ENCODE data around the gene SAAL1. TPM values are rescaled to one million over a fixed set of nuclear protein-coding genes. Genes with fewer than 3 reads are reported as not detected.
"Not testable (repeated sequence)": the region's sequence is repeated elsewhere in the genome, so short reads cannot be mapped to it uniquely, and the experiment has no call there.

SAAL1 gene
- total and polyA plus RNA-seq, 2 experiments from 2014 or later, result 15.1 to 21.3 TPM

DNA sequence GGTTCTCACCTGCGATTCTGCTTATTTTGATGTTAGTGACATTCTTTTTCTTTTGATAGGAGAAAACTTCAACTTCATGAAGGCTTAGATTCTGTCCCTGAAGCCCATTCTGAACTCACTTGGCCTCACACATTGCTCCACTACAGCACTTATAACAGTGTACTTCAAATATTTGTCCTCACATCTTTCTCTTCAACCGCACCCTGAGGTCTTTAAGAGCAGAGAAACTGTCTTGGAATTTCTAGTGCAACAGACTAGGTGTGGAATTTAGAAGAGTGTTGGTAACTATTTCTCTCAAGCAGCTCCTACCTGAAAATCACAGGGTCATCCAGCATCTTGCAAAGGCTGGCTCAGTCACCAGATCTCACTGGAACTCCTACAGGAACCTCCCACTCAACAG, 34.3 kb upstream of the SAAL1 start:
- Histone ChIP-seq H3K36me3 (no peaks in the 10 kb centered on the region), H3K4me1 (ENCODE audit: low read depth) (no peaks in the 10 kb centered on the region), H3K9me3 (ENCODE audit: low read depth) (no peaks in the 10 kb centered on the region), H3K27ac (no peak overlapping the region), H3K4me3 (no peak overlapping the region), H3K27me3 (peaks cover 27% of the 10 kb centered on the region)
- DNase-seq (ENCODE audit: low read depth in 1 of 2, low spot score in 1 of 2), result no peak
- TF ChIP-seq, protein P1, sequence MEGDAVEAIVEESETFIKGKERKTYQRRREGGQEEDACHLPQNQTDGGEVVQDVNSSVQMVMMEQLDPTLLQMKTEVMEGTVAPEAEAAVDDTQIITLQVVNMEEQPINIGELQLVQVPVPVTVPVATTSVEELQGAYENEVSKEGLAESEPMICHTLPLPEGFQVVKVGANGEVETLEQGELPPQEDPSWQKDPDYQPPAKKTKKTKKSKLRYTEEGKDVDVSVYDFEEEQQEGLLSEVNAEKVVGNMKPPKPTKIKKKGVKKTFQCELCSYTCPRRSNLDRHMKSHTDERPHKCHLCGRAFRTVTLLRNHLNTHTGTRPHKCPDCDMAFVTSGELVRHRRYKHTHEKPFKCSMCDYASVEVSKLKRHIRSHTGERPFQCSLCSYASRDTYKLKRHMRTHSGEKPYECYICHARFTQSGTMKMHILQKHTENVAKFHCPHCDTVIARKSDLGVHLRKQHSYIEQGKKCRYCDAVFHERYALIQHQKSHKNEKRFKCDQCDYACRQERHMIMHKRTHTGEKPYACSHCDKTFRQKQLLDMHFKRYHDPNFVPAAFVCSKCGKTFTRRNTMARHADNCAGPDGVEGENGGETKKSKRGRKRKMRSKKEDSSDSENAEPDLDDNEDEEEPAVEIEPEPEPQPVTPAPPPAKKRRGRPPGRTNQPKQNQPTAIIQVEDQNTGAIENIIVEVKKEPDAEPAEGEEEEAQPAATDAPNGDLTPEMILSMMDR (IDR thresholded peaks at IDR 0.05; ENCODE audit: low read depth, low read length), result no peak

- TF ChIP-seq, protein P1 (IDR thresholded peaks at IDR 0.05; ENCODE audit: low read depth, low read length), result no peak
- Histone ChIP-seq H3K36me3 (no peaks in the 10 kb centered on the region), H3K4me3 (no peak overlapping the region), H3K27me3 (peaks cover 16% of the 10 kb centered on the region), H3K27ac (no peak overlapping the region), H3K4me1 (ENCODE audit: low read depth) (no peaks in the 10 kb centered on the region), H3K9me3 (ENCODE audit: low read depth) (no peaks in the 10 kb centered on the region)
- no peak for DNase-seq (ENCODE audit: low read depth in 1 of 2, low spot score in 1 of 2)
Observed at GRCh38 chr11:18137186-18137800, 31.4 kb upstream of the SAAL1 start.

- Histone ChIP-seq H3K4me1 (ENCODE audit: low read depth) (no peaks in the 10 kb centered on the region), H3K4me3 (no peak overlapping the region), H3K36me3 (no peaks in the 10 kb centered on the region), H3K27ac (no peak overlapping the region), H3K9me3 (ENCODE audit: low read depth) (no peaks in the 10 kb centered on the region), H3K27me3 (peaks cover 12% of the 10 kb centered on the region)
- no peak for DNase-seq (ENCODE audit: low read depth in 1 of 2, low spot score in 1 of 2)
- TF ChIP-seq, protein P1 (IDR thresholded peaks at IDR 0.05; ENCODE audit: low read depth, low read length), result no peak
Observed at GRCh38 chr11:18135308-18135707, 29.4 kb upstream of the SAAL1 start.

DNA sequence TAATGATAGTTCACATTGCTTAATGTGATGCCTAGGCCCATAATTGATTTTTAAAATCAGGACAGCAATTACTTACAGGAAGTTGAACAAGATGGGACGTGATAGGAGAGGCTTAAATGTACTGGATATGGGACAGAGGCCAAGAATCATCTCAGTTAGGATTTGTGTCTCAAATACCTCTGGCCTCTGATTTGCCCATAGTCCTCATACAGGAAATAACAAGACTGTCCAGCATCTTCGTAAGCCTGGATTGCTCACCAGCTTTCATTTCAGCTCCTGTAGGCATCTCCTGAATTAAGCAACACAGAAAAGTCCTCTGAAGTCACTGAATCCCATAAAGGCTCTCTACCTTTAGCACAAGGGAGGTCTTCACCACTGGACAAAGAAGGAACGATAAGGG, 26.5 kb upstream of the SAAL1 start, which contains the start of gene MRGPRX3:
Gene MRGPRX3 (plus strand): TSS at position 231 of the 400 bp plus-strand sequence. CDS start 4,632 bp downstream, outside the sequence.
- no peaks in the 10 kb centered on the region for H3K36me3 ChIP-seq
- TF ChIP-seq, protein P1 (IDR thresholded peaks at IDR 0.05; ENCODE audit: low read depth, low read length), result no peak
- H3K4me1 ChIP-seq (ENCODE audit: low read depth), result no peaks in the 10 kb centered on the region
- H3K27me3 ChIP-seq, result peaks cover 5% of the 10 kb centered on the region
- H3K27ac ChIP-seq, result no peak within 1 kb of the TSS
- peak in 1 of 2 donors; percentile 8 for DNase-seq (ENCODE audit: low read depth in 1 of 2, low spot score in 1 of 2)
- no peaks in the 10 kb centered on the region for H3K9me3 ChIP-seq (ENCODE audit: low read depth)
- no peak within 1 kb of the TSS for H3K4me3 ChIP-seq

DNA sequence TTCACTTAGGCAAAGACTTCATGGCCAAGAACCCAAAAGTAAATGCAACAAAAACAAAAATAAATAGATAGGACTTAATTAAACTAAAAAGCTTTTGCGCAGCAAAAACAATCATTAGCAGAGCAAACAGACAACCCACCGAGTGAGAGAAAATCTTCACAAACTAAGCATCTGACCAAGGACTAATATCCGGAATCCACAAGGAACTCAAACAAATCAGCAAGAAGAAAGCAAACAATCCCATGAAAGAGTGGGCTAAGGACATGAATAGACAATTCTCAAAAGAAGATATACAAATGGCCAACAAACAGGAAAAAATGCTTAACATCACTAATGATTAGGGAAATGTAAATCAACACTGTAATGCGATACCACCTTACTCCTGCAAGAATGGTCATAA, 25.2 kb upstream of the SAAL1 start:
- H3K4me3 ChIP-seq; DNase-seq (ENCODE audit: low read depth in 1 of 2, low spot score in 1 of 2); H3K36me3 ChIP-seq; H3K27ac ChIP-seq; H3K9me3 ChIP-seq (ENCODE audit: low read depth); H3K27me3 ChIP-seq; H3K4me1 ChIP-seq (ENCODE audit: low read depth): not testable (repeated sequence)

GRCh38 chr11:18121331-18121828, 15.5 kb upstream of the SAAL1 start:
- H3K9me3 ChIP-seq (ENCODE audit: low read depth); H3K4me1 ChIP-seq (ENCODE audit: low read depth); H3K36me3 ChIP-seq; H3K4me3 ChIP-seq; DNase-seq (ENCODE audit: low read depth in 1 of 2, low spot score in 1 of 2); H3K27ac ChIP-seq: not testable (repeated sequence)
- peaks cover 16% of the 10 kb centered on the region for H3K27me3 ChIP-seq

All from cardiac muscle cell (in vitro differentiated cells and primary cell).